ENCODE measurements around the gene NEK4. TPM values are rescaled to one million over a fixed set of nuclear protein-coding genes. Genes with fewer than 3 reads are reported as not detected.
A peak's percentile ranks its signal among the peaks of the same experiment; 100 is the strongest.

The NEK4 gene
- total and polyA plus RNA-seq, 2 of the 13 experiments (the other 11 are each of a cell fraction or from before 2014, with no cell fraction given): 16.5 to 38.0 TPM

DNA sequence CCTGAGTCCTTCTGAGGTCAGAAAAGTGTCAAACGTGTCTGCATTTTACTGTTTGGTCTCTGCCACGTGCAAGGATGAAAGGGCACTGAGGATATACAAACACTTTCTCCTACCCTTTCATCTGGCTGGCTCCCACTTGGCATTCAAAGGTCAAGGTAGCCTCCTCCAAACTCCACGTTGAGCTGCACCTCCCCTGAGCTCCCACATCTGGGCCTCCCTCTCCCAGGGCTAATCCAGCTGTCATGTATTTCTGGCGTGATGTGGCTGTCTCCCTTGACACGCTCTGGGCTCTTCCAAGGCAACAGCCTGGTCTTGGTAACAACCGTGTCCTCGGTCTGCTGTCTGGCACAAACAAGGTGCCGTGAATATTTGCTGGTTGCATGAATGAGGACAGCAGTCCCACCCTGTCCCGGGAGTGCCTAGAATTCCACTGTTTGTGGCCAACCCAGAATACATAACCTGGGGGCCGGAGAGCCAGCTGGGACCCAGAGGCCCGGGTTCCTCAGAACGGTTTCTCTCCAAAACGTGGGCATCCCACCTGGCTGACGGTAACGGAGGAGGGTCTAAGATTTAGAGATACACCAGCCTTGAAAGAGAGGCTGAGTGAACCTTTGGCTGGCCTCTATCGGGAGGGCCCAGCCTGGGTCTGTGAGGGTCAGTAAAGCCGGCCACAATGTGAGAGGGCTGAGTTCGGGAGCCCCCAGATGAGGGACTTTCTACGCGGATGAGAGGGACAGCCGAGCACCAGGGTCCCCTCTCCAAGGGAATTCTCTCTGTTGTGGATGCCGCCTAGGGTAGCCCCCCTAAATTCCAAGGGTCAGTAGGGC, 65.9 kb downstream of the NEK4 start (continued):
- TF ChIP-seq MTA1 (CRISPR knock-in tag; IDR thresholded peaks at IDR 0.05; ENCODE audit: borderline replicate concordance): peak; percentile 85
- peak; percentile 81; the same call in 1 of the 2 replicates for TF ChIP-seq THRA (CRISPR knock-in tag; IDR thresholded peaks at IDR 0.05; ENCODE audit: borderline replicate concordance)
- no peak for TF ChIP-seq SRY (CRISPR knock-in tag; IDR thresholded peaks at IDR 0.05)
- TF ChIP-seq, protein P1, sequence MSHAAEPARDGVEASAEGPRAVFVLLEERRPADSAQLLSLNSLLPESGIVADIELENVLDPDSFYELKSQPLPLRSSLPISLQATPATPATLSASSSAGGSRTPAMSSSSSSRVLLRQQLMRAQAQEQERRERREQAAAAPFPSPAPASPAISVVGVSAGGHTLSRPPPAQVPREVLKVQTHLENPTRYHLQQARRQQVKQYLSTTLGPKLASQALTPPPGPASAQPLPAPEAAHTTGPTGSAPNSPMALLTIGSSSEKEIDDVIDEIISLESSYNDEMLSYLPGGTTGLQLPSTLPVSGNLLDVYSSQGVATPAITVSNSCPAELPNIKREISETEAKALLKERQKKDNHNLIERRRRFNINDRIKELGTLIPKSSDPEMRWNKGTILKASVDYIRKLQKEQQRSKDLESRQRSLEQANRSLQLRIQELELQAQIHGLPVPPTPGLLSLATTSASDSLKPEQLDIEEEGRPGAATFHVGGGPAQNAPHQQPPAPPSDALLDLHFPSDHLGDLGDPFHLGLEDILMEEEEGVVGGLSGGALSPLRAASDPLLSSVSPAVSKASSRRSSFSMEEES (CRISPR knock-in tag; IDR thresholded peaks at IDR 0.05): peak; percentile 87
- TF ChIP-seq KAT7 (CRISPR knock-in tag; IDR thresholded peaks at IDR 0.05; ENCODE audit: borderline replicate concordance): no peak
- peak; percentile 22; the same call in 1 of the 2 replicates for TF ChIP-seq ZNF777 (CRISPR knock-in tag; IDR thresholded peaks at IDR 0.05)
- TF ChIP-seq ZNF260 (CRISPR knock-in tag; IDR thresholded peaks at IDR 0.05; ENCODE audit: borderline replicate concordance, low read depth): no peak
- no peak for TF ChIP-seq ZUFSP (CRISPR knock-in tag; IDR thresholded peaks at IDR 0.05; ENCODE audit: borderline replicate concordance)
- TF ChIP-seq MBNL3 (CRISPR knock-in tag; conservative IDR thresholded peaks at IDR 0.05): no peak
- no peak for TF ChIP-seq JARID2 (CRISPR knock-in tag; IDR thresholded peaks at IDR 0.05; ENCODE audit: insufficient replicate concordance)
- TF ChIP-seq BRF2 (CRISPR knock-in tag; IDR thresholded peaks at IDR 0.05): no peak; the same call in 1 of the 2 replicates
- no peak for TF ChIP-seq MBD4 (IDR thresholded peaks at IDR 0.05; ENCODE audit: borderline replicate concordance, low read length)
- TF ChIP-seq, protein P2, sequence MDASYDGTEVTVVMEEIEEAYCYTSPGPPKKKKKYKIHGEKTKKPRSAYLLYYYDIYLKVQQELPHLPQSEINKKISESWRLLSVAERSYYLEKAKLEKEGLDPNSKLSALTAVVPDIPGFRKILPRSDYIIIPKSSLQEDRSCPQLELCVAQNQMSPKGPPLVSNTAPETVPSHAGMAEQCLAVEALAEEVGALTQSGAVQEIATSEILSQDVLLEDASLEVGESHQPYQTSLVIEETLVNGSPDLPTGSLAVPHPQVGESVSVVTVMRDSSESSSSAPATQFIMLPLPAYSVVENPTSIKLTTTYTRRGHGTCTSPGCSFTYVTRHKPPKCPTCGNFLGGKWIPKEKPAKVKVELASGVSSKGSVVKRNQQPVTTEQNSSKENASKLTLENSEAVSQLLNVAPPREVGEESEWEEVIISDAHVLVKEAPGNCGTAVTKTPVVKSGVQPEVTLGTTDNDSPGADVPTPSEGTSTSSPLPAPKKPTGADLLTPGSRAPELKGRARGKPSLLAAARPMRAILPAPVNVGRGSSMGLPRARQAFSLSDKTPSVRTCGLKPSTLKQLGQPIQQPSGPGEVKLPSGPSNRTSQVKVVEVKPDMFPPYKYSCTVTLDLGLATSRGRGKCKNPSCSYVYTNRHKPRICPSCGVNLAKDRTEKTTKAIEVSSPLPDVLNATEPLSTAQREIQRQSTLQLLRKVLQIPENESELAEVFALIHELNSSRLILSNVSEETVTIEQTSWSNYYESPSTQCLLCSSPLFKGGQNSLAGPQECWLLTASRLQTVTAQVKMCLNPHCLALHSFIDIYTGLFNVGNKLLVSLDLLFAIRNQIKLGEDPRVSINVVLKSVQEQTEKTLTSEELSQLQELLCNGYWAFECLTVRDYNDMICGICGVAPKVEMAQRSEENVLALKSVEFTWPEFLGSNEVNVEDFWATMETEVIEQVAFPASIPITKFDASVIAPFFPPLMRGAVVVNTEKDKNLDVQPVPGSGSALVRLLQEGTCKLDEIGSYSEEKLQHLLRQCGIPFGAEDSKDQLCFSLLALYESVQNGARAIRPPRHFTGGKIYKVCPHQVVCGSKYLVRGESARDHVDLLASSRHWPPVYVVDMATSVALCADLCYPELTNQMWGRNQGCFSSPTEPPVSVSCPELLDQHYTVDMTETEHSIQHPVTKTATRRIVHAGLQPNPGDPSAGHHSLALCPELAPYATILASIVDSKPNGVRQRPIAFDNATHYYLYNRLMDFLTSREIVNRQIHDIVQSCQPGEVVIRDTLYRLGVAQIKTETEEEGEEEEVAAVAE (CRISPR knock-in tag; IDR thresholded peaks at IDR 0.05; ENCODE audit: borderline replicate concordance): peak; percentile 61; the same call in 1 of the 2 replicates
- TF ChIP-seq NCOA1 (CRISPR knock-in tag; IDR thresholded peaks at IDR 0.05): peak; percentile 84; the same call in 1 of the 2 replicates
- TF ChIP-seq NR2F6 (IDR thresholded peaks at IDR 0.05): peak; percentile 97
- TF ChIP-seq NR2F6 (CRISPR knock-in tag; IDR thresholded peaks at IDR 0.05): peak; percentile 96
- TF ChIP-seq ZBTB1 (CRISPR knock-in tag; IDR thresholded peaks at IDR 0.05; ENCODE audit: borderline replicate concordance): no peak
- TF ChIP-seq SP5 (CRISPR knock-in tag; IDR thresholded peaks at IDR 0.05; ENCODE audit: borderline replicate concordance, low read depth): peak; percentile 75
- no peak for TF ChIP-seq ZNF790 (CRISPR knock-in tag; IDR thresholded peaks at IDR 0.05; ENCODE audit: borderline replicate concordance)

All from HepG2 (cell line).